Right lobe of liver (tissue), 4 donors: ENCODE results near the gene KCNQ1.

Source experiments
- CTCF ChIP-seq, 4 donors: fragments of 200-600 bp in 3 of 4; fragments of 450-650 bp in 1 of 4; IDR thresholded peaks; one replicate each; pipeline versions ENCODE4 v1.5.1 to v1.8.0; 2016 to 2022; ENCODE audit warnings: antibody characterized with exemption in 4 of 4, mild to moderate bottlenecking in 2 of 4
- POLR2A ChIP-seq: fragments of 450-650 bp; IDR thresholded peaks from one replicate; pipeline ENCODE4 v1.6.1; 2017; ENCODE audit warnings: antibody characterized with exemption, mild to moderate bottlenecking
- donor health status: DM: no; HTN: no; CAD: no.
- donor health status: DM: no; HTN: no; CAD: no.
- donor health status: DM: no; HTN: yes; CAD: no.

GRCh38 chr11:2426826-2427521 lies 17.8 kb upstream of the KCNQ1 start:
- TF ChIP-seq CTCF (IDR thresholded peaks at IDR 0.05): no peak
- no peak for TF ChIP-seq POLR2A
